HepG2 (cell line): ENCODE measurements around the gene RBM12. TPM values are rescaled to one million over a fixed set of nuclear protein-coding genes. Genes with fewer than 3 reads are reported as not detected.

Experiments used
- HMG20A ChIP-seq: IDR thresholded peaks from 2 replicates; pipeline ENCODE4 v1.6.1; 2016; ENCODE audit warnings: borderline replicate concordance
- HMGA1 ChIP-seq: sonication (generic); formaldehyde crosslinking; conservative IDR thresholded peaks from 2 replicates; pipeline ENCODE4 v1.4.0; 2020; ENCODE audit warnings: missing genetic modification reagents
- MTA3 ChIP-seq: sonication (generic); formaldehyde crosslinking; IDR thresholded peaks from 2 replicates; pipeline ENCODE4 v1.4.0; 2020; ENCODE audit warnings: missing genetic modification reagents
- TEAD3 ChIP-seq: optimal IDR thresholded peaks from 2 replicates; pipeline ENCODE3; 2016; ENCODE audit warnings: borderline replicate concordance
- TMF1 ChIP-seq: sonication (generic); formaldehyde crosslinking; IDR thresholded peaks from 2 replicates; pipeline ENCODE4 v1.8.1; 2022; ENCODE audit warnings: low read depth, missing genetic modification reagents
- ZNF251 ChIP-seq: sonication (generic); formaldehyde crosslinking; IDR thresholded peaks from 2 replicates; pipeline ENCODE4 v1.9.0; 2021; ENCODE audit warnings: mild to moderate bottlenecking, missing genetic modification reagents
- ZNF549 ChIP-seq: sonication (generic); formaldehyde crosslinking; IDR thresholded peaks from 2 replicates; pipeline ENCODE4 v1.5.0; 2020; ENCODE audit warnings: missing genetic modification reagents
- ZNF614 ChIP-seq: IDR thresholded peaks from 2 replicates; pipeline ENCODE4 v1.6.1; 2018; ENCODE audit warnings: missing biosample characterization, missing genetic modification reagents, inconsistent platforms, borderline replicate concordance
- ZNF839 ChIP-seq: sonication (generic); formaldehyde crosslinking; IDR thresholded peaks from 2 replicates; pipeline ENCODE4 v1.4.0; 2020; ENCODE audit warnings: missing genetic modification reagents, mild to moderate bottlenecking, borderline replicate concordance
- ZSCAN20 ChIP-seq: sonication (generic); formaldehyde crosslinking; IDR thresholded peaks from 2 replicates; pipeline ENCODE4 v1.4.0; 2020; ENCODE audit warnings: missing genetic modification reagents, mild to moderate bottlenecking, borderline replicate concordance
- polyA plus RNA-seq, 8 experiments: library from polyadenylated mRNA; depleted of rRNA in 3 of 8; stranded (reverse) in 7 of 8; unstranded in 1 of 8; fragments of >200 nt; fragmentation: Illumina TruSeq in 4 of 8; extraction: Trizol in 4 of 8; gene quantifications; 2 replicates each; pipeline versions ENCODE4 v1.2.1 to v1.2.3, GENCODE V29; 2011 to 2016; ENCODE audit warnings: low read depth in 4 of 8, missing spikeins in 1 of 8, mixed read lengths in 1 of 8; ENCODE audit not compliant: insufficient read depth in 1 of 8
- total RNA-seq, 5 experiments: library from RNA; depleted of rRNA; stranded (reverse); fragments of >200 nt; fragmentation: Illumina TruSeq; extraction: Trizol; gene quantifications; 2 replicates each; pipeline ENCODE4 v1.2.3, GENCODE V29; 2016; ENCODE audit warnings: low read depth in 1 of 5
- TF ChIP-seq, protein P1 (sequence below): sonication (generic); formaldehyde crosslinking; IDR thresholded peaks from 2 replicates; pipeline ENCODE4 v1.5.1; 2020; ENCODE audit warnings: missing genetic modification reagents, mild to moderate bottlenecking, borderline replicate concordance
- TF ChIP-seq, protein P2 (sequence below): sonication (generic); formaldehyde crosslinking; IDR thresholded peaks from 2 replicates; pipeline ENCODE4 v1.8.0; 2022; ENCODE audit warnings: mild to moderate bottlenecking, missing genetic modification reagents
- TF ChIP-seq, protein P3 (sequence below): sonication (generic); formaldehyde crosslinking; IDR thresholded peaks from 2 replicates; pipeline ENCODE4 v1.4.0; 2020; ENCODE audit warnings: missing genetic modification reagents
- TF ChIP-seq, protein P4 (sequence below): sonication (generic); formaldehyde crosslinking; IDR thresholded peaks from 2 replicates; pipeline ENCODE4 v1.8.1; 2023; ENCODE audit warnings: missing genetic modification reagents, mild to moderate bottlenecking, borderline replicate concordance
- TF ChIP-seq, protein P5 (sequence below): IDR thresholded peaks from 2 replicates; pipeline ENCODE4 v1.6.1; 2012; ENCODE audit warnings: low read depth, low read length, improper control_type of control experiment
- TF ChIP-seq, protein P6 (sequence below): sonication (generic); formaldehyde crosslinking; IDR thresholded peaks from 2 replicates; pipeline ENCODE4 v1.4.0; 2020; ENCODE audit warnings: missing genetic modification reagents

Gene RBM12
- total and polyA plus RNA-seq, 2 of the 13 experiments (the other 11 are each of a cell fraction or from before 2014, with no cell fraction given) = 97.9 to 104 TPM

DNA sequence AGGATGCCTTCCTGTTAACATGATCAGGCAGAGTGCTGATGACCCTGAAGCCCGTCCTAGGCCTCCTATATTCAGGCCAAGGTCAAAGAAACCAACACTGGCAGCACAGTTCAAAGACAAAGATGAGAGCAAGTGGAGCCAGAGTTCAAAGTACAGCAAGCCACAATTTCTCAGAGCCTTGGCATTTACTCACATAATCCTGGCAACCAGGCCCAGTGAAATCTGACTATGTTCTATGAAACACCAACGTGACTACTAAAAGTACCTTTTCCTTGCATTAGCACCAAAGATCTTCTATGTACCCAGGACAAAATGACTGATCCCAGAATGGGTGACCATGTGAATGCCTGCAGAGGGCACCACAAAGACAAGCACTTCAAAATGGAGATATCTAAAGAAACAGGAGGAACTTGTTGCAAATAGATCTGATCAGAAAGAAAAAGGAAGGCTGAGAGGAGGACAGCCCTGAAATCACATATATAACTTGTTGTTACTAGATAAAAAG is 30.6 kb upstream of the RBM12 start (continued):
- TF ChIP-seq, protein P1, sequence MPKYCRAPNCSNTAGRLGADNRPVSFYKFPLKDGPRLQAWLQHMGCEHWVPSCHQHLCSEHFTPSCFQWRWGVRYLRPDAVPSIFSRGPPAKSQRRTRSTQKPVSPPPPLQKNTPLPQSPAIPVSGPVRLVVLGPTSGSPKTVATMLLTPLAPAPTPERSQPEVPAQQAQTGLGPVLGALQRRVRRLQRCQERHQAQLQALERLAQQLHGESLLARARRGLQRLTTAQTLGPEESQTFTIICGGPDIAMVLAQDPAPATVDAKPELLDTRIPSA = no peak
- TF ChIP-seq, protein P2, sequence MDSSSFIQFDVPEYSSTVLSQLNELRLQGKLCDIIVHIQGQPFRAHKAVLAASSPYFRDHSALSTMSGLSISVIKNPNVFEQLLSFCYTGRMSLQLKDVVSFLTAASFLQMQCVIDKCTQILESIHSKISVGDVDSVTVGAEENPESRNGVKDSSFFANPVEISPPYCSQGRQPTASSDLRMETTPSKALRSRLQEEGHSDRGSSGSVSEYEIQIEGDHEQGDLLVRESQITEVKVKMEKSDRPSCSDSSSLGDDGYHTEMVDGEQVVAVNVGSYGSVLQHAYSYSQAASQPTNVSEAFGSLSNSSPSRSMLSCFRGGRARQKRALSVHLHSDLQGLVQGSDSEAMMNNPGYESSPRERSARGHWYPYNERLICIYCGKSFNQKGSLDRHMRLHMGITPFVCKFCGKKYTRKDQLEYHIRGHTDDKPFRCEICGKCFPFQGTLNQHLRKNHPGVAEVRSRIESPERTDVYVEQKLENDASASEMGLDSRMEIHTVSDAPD (CRISPR knock-in tag) = no peak
- TF ChIP-seq MTA3 (CRISPR knock-in tag) (no peak), HMG20A (CRISPR knock-in tag) (peak; percentile 80; the same call in 1 of the 2 replicates), TMF1 (no peak), ZNF839 (CRISPR knock-in tag) (no peak), HMGA1 (CRISPR knock-in tag) (no peak), TEAD3 (CRISPR knock-in tag) (peak; percentile 71), ZNF549 (CRISPR knock-in tag) (no peak), ZNF614 (CRISPR knock-in tag) (0 out of 2 replicates have a peak, but pooled peaks have one; percentile 25), ZSCAN20 (CRISPR knock-in tag) (no peak), ZNF251 (CRISPR knock-in tag) (no peak)
- TF ChIP-seq, protein P3, sequence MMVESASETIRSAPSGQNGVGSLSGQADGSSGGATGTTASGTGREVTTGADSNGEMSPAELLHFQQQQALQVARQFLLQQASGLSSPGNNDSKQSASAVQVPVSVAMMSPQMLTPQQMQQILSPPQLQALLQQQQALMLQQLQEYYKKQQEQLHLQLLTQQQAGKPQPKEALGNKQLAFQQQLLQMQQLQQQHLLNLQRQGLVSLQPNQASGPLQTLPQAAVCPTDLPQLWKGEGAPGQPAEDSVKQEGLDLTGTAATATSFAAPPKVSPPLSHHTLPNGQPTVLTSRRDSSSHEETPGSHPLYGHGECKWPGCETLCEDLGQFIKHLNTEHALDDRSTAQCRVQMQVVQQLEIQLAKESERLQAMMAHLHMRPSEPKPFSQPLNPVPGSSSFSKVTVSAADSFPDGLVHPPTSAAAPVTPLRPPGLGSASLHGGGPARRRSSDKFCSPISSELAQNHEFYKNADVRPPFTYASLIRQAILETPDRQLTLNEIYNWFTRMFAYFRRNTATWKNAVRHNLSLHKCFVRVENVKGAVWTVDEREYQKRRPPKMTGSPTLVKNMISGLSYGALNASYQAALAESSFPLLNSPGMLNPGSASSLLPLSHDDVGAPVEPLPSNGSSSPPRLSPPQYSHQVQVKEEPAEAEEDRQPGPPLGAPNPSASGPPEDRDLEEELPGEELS (CRISPR knock-in tag) = no peak
- TF ChIP-seq, protein P4, sequence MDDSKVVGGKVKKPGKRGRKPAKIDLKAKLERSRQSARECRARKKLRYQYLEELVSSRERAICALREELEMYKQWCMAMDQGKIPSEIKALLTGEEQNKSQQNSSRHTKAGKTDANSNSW (CRISPR knock-in tag) = no peak
- TF ChIP-seq, protein P5, sequence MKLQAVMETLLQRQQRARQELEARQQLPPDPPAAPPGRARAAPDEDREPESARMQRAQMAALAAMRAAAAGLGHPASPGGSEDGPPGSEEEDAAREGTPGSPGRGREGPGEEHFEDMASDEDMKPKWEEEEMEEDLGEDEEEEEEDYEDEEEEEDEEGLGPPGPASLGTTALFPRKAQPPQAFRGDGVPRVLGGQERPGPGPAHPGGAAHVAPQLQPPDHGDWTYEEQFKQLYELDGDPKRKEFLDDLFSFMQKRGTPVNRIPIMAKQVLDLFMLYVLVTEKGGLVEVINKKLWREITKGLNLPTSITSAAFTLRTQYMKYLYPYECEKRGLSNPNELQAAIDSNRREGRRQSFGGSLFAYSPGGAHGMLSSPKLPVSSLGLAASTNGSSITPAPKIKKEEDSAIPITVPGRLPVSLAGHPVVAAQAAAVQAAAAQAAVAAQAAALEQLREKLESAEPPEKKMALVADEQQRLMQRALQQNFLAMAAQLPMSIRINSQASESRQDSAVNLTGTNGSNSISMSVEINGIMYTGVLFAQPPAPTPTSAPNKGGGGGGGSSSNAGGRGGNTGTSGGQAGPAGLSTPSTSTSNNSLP = no peak
- TF ChIP-seq, protein P6, sequence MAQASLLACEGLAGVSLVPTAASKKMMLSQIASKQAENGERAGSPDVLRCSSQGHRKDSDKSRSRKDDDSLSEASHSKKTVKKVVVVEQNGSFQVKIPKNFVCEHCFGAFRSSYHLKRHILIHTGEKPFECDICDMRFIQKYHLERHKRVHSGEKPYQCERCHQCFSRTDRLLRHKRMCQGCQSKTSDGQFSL (CRISPR knock-in tag) = no peak
